Liver (tissue), 9 donors: ENCODE measurements around the gene FRMPD4. TPM values are rescaled to one million over a fixed set of nuclear protein-coding genes. Genes with fewer than 3 reads are reported as not detected.

ENCODE experiments used
- DNase-seq: peaks from one replicate; pipeline ENCODE4 v3.0.0-alpha.2; 2017; ENCODE audit warnings: low spot score
- H3K27ac ChIP-seq, 2 donors: one replicate each; pipeline ENCODE4 v1.7.0; 2013; ENCODE audit warnings: inconsistent platforms in 2 of 2, low read length in 2 of 2, control low read depth in 1 of 2, low read depth in 1 of 2, mild to moderate bottlenecking in 1 of 2
- H3K27me3 ChIP-seq, 4 donors: one replicate each; pipeline versions ENCODE4 v1.6.1 to v1.7.0; 2013; ENCODE audit warnings: low read length in 3 of 4, inconsistent platforms in 1 of 4, mild to moderate bottlenecking in 1 of 4, moderate library complexity in 1 of 4; ENCODE audit not compliant: control insufficient read depth in 4 of 4, insufficient read depth in 4 of 4
- H3K36me3 ChIP-seq, 4 donors: one replicate each; pipeline versions ENCODE4 v1.6.1 to v1.7.0; 2013; ENCODE audit warnings: low read length in 3 of 4, mild to moderate bottlenecking in 3 of 4, low read depth in 1 of 4, moderate library complexity in 1 of 4; ENCODE audit not compliant: control insufficient read depth in 4 of 4, insufficient read depth in 3 of 4
- H3K4me1 ChIP-seq, 4 donors: one replicate each; pipeline versions ENCODE4 v1.6.1 to v1.7.0; 2013; ENCODE audit warnings: low read length in 3 of 4, mild to moderate bottlenecking in 3 of 4, moderate library complexity in 1 of 4; ENCODE audit not compliant: control insufficient read depth in 4 of 4, insufficient read depth in 4 of 4
- H3K4me3 ChIP-seq, 3 donors: one replicate each; pipeline versions ENCODE4 v1.6.1 to v1.7.0; 2013; ENCODE audit warnings: low read length in 3 of 3, control low read depth in 1 of 3, low read depth in 1 of 3, mild to moderate bottlenecking in 1 of 3
- H3K9ac ChIP-seq, 2 donors: one replicate each; pipeline ENCODE4 v1.7.0; 2013; ENCODE audit warnings: low read length in 2 of 2, mild to moderate bottlenecking in 2 of 2, moderate library complexity in 2 of 2, control low read depth in 1 of 2, low read depth in 1 of 2
- H3K9me3 ChIP-seq, 4 donors: one replicate each; pipeline versions ENCODE4 v1.6.1 to v1.7.0; 2013; ENCODE audit warnings: low read length in 3 of 4; ENCODE audit not compliant: control insufficient read depth in 4 of 4
- EGR1 ChIP-seq, 2 donors: IDR thresholded peaks; 2 replicates each; pipeline ENCODE4 v1.6.1; 2016 to 2018; ENCODE audit warnings: antibody characterized with exemption in 2 of 2, low read depth in 2 of 2
- FOXA1 ChIP-seq: IDR thresholded peaks from 2 replicates; pipeline ENCODE4 v1.6.1; 2016; ENCODE audit warnings: antibody characterized with exemption
- FOXA2 ChIP-seq: IDR thresholded peaks from 2 replicates; pipeline ENCODE4 v1.6.1; 2016; ENCODE audit warnings: antibody characterized with exemption
- GABPA ChIP-seq, 2 donors: IDR thresholded peaks in 1 of 2; conservative IDR thresholded peaks in 1 of 2; 2 replicates each; pipeline ENCODE4 v1.6.1; 2016; ENCODE audit warnings: antibody characterized with exemption in 2 of 2, mild to moderate bottlenecking in 1 of 2, moderate library complexity in 1 of 2
- HNF4A ChIP-seq, 2 donors: conservative IDR thresholded peaks; 2 replicates each; pipeline ENCODE4 v1.6.1; 2016; ENCODE audit warnings: antibody characterized with exemption in 2 of 2, mild to moderate bottlenecking in 2 of 2
- HNF4G ChIP-seq: IDR thresholded peaks from 2 replicates; pipeline ENCODE4 v1.6.1; 2016; ENCODE audit warnings: antibody characterized with exemption
- JUND ChIP-seq, 2 donors: IDR thresholded peaks; 2 replicates each; pipeline ENCODE4 v1.6.1; 2016; ENCODE audit warnings: antibody characterized with exemption in 2 of 2
- NR2F2 ChIP-seq: IDR thresholded peaks from 2 replicates; pipeline ENCODE4 v1.6.1; 2016; ENCODE audit warnings: antibody characterized with exemption
- RAD21 ChIP-seq, 2 donors: IDR thresholded peaks; 2 replicates each; pipeline ENCODE4 v1.6.1; 2016; ENCODE audit warnings: antibody characterized with exemption in 2 of 2, mild to moderate bottlenecking in 2 of 2
- RXRA ChIP-seq, 2 donors: IDR thresholded peaks; 2 replicates each; pipeline ENCODE4 v1.6.1; 2017 to 2018; ENCODE audit warnings: antibody characterized with exemption in 2 of 2, mild to moderate bottlenecking in 1 of 2
- SP1 ChIP-seq: IDR thresholded peaks from 2 replicates; pipeline ENCODE4 v1.6.1; 2018; ENCODE audit warnings: antibody characterized with exemption, mild to moderate bottlenecking
- TAF1 ChIP-seq: conservative IDR thresholded peaks from 2 replicates; pipeline ENCODE4 v1.6.1; 2016; ENCODE audit warnings: antibody characterized with exemption, mild to moderate bottlenecking
- YY1 ChIP-seq: IDR thresholded peaks from 2 replicates; pipeline ENCODE4 v1.6.1; 2016; ENCODE audit warnings: antibody characterized with exemption, mild to moderate bottlenecking
- WGBS: extraction: QIAGEN DNeasy Blood & Tissue Kit; methylation state at CpG from one replicate; pipeline ENCODE4 v1.1.7; 2013; 5-methylcytosine and 5-hydroxymethylcytosine counted together
- polyA plus RNA-seq, 2 donors: library from polyadenylated mRNA; stranded (reverse) in 1 of 2; unstranded in 1 of 2; fragments of 200-250 nt in 1 of 2; fragments of >200 nt in 1 of 2; fragmentation: Nextera tagmentation in 1 of 2; extraction: Ambion mirVana in 1 of 2; gene quantifications; one replicate each; pipeline versions ENCODE4 v1.2.1 to v1.2.3, GENCODE V29; 2013 to 2015
- total RNA-seq, 2 donors: library from RNA; depleted of rRNA; stranded (reverse); fragments of >200 nt; gene quantifications; one replicate each; pipeline ENCODE4 v1.2.3, GENCODE V29; 2014
- TF ChIP-seq, protein P1 (sequence below): fragments of 150-350 bp; IDR thresholded peaks from 2 replicates; pipeline ENCODE4 v1.5.1; 2017; ENCODE audit warnings: improper control_type of control experiment, low read depth, low read length; ENCODE audit not compliant: missing input control
- TF ChIP-seq, protein P2 (sequence below): IDR thresholded peaks from 2 replicates; pipeline ENCODE4 v1.6.1; 2016; ENCODE audit warnings: antibody characterized with exemption
- TF ChIP-seq, protein P3 (sequence below): IDR thresholded peaks from 2 replicates; pipeline ENCODE4 v1.6.1; 2016; ENCODE audit warnings: antibody characterized with exemption
- TF ChIP-seq, protein P4 (sequence below): IDR thresholded peaks from 2 replicates; pipeline ENCODE4 v1.6.1; 2016; ENCODE audit warnings: antibody characterized with exemption
- TF ChIP-seq, protein P5 (sequence below): IDR thresholded peaks from 2 replicates; pipeline ENCODE4 v1.6.1; 2016; ENCODE audit warnings: antibody characterized with exemption, mild to moderate bottlenecking
- donor health status: healthy.
- donor health status: healthy.
- donor health status: healthy.
- donor health status: healthy.
- donor health status: healthy.

The FRMPD4 gene
- total and polyA plus RNA-seq, 4 donors, result 0.01 to 0.08 (median 0.03) TPM; not detected in 1

DNA sequence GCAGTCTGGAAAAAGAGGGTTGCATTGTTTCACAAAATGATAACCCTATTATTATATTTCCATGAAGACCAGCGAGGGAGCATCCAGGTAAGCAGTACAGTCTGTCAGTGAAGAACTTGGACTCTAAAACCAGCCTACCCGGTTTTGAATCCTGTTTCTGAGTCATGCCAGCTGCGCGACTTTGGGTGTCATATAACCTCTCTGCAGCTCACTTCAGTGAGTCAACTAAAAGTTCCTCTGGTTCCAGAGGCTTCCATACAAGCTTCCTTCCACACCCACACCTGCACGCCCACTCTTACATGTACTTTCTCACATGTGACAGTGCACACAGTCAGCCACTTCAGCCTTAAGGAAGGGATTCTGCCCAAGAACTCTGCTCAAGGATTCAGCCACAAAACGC is 603.1 kb downstream of the FRMPD4 start:
- Histone ChIP-seq H3K4me3 (no peak overlapping the region), H3K4me1 (no peaks in the 10 kb centered on the region), H3K27me3 (peaks cover 0 to 5% (median 0%) of the 10 kb centered on the region in 4 donors), H3K9ac (no peak overlapping the region), H3K36me3 (no peaks in the 10 kb centered on the region), H3K27ac (no peak overlapping the region), H3K9me3 (no peaks in the 10 kb centered on the region)
- no peak for DNase-seq
- TF ChIP-seq, protein P1, sequence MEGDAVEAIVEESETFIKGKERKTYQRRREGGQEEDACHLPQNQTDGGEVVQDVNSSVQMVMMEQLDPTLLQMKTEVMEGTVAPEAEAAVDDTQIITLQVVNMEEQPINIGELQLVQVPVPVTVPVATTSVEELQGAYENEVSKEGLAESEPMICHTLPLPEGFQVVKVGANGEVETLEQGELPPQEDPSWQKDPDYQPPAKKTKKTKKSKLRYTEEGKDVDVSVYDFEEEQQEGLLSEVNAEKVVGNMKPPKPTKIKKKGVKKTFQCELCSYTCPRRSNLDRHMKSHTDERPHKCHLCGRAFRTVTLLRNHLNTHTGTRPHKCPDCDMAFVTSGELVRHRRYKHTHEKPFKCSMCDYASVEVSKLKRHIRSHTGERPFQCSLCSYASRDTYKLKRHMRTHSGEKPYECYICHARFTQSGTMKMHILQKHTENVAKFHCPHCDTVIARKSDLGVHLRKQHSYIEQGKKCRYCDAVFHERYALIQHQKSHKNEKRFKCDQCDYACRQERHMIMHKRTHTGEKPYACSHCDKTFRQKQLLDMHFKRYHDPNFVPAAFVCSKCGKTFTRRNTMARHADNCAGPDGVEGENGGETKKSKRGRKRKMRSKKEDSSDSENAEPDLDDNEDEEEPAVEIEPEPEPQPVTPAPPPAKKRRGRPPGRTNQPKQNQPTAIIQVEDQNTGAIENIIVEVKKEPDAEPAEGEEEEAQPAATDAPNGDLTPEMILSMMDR, result no peak
- TF ChIP-seq RXRA (IDR thresholded peaks at IDR 0.05) (no peak), FOXA2 (no peak), HNF4G (no peak), NR2F2 (no peak), SP1 (no peak), FOXA1 (no peak), YY1 (no peak), EGR1 (IDR thresholded peaks at IDR 0.05; ENCODE audit: low read depth in 2 of 2) (no peak), TAF1 (no peak)
- TF ChIP-seq, protein P2, sequence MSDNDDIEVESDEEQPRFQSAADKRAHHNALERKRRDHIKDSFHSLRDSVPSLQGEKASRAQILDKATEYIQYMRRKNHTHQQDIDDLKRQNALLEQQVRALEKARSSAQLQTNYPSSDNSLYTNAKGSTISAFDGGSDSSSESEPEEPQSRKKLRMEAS, result no peak
- TF ChIP-seq, protein P3, sequence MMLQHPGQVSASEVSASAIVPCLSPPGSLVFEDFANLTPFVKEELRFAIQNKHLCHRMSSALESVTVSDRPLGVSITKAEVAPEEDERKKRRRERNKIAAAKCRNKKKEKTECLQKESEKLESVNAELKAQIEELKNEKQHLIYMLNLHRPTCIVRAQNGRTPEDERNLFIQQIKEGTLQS, result no peak
- TF ChIP-seq, protein P4, sequence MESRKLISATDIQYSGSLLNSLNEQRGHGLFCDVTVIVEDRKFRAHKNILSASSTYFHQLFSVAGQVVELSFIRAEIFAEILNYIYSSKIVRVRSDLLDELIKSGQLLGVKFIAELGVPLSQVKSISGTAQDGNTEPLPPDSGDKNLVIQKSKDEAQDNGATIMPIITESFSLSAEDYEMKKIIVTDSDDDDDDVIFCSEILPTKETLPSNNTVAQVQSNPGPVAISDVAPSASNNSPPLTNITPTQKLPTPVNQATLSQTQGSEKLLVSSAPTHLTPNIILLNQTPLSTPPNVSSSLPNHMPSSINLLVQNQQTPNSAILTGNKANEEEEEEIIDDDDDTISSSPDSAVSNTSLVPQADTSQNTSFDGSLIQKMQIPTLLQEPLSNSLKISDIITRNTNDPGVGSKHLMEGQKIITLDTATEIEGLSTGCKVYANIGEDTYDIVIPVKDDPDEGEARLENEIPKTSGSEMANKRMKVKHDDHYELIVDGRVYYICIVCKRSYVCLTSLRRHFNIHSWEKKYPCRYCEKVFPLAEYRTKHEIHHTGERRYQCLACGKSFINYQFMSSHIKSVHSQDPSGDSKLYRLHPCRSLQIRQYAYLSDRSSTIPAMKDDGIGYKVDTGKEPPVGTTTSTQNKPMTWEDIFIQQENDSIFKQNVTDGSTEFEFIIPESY, result no peak
- WGBS, result 75% methylated on average over 6 of the region's 6 CpGs

DNA sequence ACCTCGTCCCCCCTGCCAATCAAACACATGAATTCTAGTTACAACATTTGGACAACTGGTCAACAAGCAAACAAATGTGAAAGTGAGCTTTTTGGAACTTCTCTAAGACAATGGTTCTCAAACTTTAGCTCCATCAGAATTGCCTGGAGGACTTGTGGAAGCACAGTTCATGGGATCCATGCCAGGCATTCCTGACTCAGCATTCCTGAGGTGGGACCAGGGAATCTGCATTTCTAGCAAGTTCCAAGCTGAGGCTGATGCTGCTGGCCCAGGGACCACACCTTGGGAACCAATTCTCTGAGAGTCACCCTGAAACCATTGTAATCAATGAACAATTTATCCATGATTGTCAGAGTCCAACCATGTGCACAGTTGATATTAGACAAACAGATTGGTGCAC is 609.2 kb downstream of the FRMPD4 start:
- H3K36me3 ChIP-seq, result no peaks in the 10 kb centered on the region
- H3K27ac ChIP-seq, result no peak overlapping the region
- no peak overlapping the region for H3K9ac ChIP-seq
- H3K4me1 ChIP-seq, result no peaks in the 10 kb centered on the region
- H3K9me3 ChIP-seq, result peaks cover 0 to 9% (median 2%) of the 10 kb centered on the region in 4 donors
- 90% methylated on average over 1 of the region's 1 CpG for WGBS
- no peak overlapping the region for H3K4me3 ChIP-seq
- no peaks in the 10 kb centered on the region for H3K27me3 ChIP-seq
- TF ChIP-seq FOXA1 (no peak), RAD21 (IDR thresholded peaks at IDR 0.05) (no peak), YY1 (no peak), NR2F2 (no peak), JUND (IDR thresholded peaks at IDR 0.05) (no peak), RXRA (IDR thresholded peaks at IDR 0.05) (no peak), HNF4A (conservative IDR thresholded peaks at IDR 0.05) (no peak), GABPA (IDR thresholded peaks at IDR 0.05 in 1 of 2, conservative IDR thresholded peaks at IDR 0.05 in 1 of 2) (no peak)
- TF ChIP-seq, protein P4, result no peak
- TF ChIP-seq, protein P5, sequence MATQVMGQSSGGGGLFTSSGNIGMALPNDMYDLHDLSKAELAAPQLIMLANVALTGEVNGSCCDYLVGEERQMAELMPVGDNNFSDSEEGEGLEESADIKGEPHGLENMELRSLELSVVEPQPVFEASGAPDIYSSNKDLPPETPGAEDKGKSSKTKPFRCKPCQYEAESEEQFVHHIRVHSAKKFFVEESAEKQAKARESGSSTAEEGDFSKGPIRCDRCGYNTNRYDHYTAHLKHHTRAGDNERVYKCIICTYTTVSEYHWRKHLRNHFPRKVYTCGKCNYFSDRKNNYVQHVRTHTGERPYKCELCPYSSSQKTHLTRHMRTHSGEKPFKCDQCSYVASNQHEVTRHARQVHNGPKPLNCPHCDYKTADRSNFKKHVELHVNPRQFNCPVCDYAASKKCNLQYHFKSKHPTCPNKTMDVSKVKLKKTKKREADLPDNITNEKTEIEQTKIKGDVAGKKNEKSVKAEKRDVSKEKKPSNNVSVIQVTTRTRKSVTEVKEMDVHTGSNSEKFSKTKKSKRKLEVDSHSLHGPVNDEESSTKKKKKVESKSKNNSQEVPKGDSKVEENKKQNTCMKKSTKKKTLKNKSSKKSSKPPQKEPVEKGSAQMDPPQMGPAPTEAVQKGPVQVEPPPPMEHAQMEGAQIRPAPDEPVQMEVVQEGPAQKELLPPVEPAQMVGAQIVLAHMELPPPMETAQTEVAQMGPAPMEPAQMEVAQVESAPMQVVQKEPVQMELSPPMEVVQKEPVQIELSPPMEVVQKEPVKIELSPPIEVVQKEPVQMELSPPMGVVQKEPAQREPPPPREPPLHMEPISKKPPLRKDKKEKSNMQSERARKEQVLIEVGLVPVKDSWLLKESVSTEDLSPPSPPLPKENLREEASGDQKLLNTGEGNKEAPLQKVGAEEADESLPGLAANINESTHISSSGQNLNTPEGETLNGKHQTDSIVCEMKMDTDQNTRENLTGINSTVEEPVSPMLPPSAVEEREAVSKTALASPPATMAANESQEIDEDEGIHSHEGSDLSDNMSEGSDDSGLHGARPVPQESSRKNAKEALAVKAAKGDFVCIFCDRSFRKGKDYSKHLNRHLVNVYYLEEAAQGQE, result no peak
- TF ChIP-seq, protein P1, result no peak
- TF ChIP-seq, protein P3, result no peak
- DNase-seq, result no peak
